ENCODE data around the gene LXN.
A peak's percentile ranks its signal among the peaks of the same experiment; 100 is the strongest.
"Not testable (repeated sequence)": the region's sequence is repeated elsewhere in the genome, so short reads cannot be mapped to it uniquely, and the experiment has no call there.

Gene LXN

GRCh38 chr3:158672215-158673176, at the start of gene LXN:
Gene LXN (minus strand): TSS chr3:158672648. CDS start chr3:158672478, 170 bp downstream.
- DNase-seq: no peak

DNA sequence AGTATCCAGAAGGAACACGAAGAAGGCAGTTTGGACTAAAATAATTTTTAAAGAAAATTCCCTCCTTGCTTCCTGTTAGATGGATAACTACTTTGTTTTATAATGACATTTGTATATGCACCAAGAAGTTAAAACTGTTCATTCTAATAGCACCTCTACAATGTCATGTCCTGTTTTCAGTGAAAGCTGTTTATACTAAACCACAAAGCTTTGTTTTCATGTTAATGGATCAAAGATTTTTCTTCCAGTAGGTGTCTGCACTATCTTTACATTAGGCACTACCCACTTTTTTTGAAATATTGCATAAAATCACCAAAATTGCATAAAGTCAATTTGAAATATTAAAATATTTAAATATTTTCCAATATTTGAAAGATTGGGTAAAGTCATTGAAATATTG, 49.7 kb upstream of the LXN start:
- DNase-seq: no peak

GRCh38 chr3:158718490-158719170, 46.2 kb upstream of the LXN start:
- DNase-seq: no peak

- DNase-seq: no peak
These were observed 45.1 kb upstream of the LXN start for GRCh38 chr3:158717576-158717975.

- DNase-seq: no peak
These were observed 40.6 kb upstream of the LXN start for GRCh38 chr3:158713094-158713499.

GRCh38 chr3:158712443-158712842, 40.0 kb upstream of the LXN start:
- no peak for DNase-seq

- DNase-seq: no peak
These were observed 39.4 kb upstream of the LXN start for GRCh38 chr3:158711886-158712285.

DNA sequence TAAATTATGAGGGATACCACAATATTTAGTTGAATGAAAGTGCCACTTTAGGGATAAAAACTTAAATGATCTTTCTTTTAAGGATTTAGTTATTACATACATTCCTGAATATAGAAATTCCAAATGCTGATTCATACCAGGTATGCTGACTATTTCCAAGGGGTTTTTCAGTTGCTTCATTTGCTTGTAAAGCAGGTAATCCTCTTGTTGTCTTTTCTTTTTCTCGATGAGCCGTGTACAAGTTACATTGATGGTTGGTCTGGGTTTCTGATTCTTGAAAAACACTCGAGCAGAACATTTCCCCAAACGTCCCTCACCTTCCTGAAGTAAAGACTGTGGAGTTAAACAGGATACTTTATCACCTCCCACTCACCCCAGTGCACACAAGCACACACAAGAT, 38.2 kb upstream of the LXN start:
- no peak for DNase-seq

- no peak for DNase-seq
These were observed 37.2 kb upstream of the LXN start for GRCh38 chr3:158709666-158710083.

DNA sequence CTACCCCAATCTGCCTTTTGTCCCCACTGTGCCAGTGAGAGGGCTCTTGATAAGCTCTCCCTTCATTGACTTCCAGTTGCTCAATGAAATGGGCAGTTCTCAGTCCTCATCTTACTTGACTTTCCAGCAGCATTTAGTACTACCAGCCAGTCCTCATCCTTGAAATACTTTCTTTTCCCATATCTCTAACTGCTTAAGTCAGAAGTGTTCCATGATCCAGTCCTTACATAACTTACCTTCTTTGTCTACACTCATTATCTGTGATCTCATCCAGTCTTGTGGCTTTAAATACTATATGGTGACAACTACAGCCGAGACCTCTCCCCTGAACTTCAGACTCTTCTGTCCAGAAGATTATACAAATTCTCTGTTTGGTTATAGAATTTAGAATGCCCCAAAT, 31.1 kb upstream of the LXN start:
- DNase-seq: no peak

DNA sequence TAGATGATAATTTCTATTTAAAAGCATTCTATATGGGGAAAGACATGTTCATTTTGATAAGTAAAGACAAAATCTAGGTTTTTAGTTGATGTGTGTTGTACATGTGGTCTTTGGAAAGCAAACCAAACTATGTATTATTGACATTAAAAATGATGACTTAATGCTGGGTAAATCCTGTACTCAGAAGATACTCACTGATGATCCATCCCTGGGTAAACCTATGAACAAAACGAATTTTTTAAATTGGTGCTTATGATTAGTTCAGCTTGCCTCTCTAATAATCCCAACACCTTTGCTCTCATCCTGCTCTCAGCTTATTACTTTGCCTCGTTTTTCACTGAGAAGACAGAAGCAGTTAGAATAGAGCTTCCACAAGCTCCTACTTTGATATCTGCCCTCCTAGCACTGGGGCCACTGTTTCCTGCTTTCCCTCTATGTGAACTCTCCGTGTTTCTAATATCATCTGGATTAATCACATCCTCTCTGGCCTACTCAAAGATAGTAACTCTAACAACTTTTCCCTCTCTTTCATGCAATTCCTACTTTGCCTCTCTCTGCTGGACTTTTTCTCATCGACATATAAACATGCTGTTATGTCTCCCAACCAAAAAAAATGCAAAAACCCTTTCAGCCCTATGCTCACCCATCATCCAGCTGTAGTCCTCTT, 30.5 kb upstream of the LXN start:
- no peak for DNase-seq

- DNase-seq: no peak
These were observed 29.1 kb upstream of the LXN start for GRCh38 chr3:158701420-158702065.

DNA sequence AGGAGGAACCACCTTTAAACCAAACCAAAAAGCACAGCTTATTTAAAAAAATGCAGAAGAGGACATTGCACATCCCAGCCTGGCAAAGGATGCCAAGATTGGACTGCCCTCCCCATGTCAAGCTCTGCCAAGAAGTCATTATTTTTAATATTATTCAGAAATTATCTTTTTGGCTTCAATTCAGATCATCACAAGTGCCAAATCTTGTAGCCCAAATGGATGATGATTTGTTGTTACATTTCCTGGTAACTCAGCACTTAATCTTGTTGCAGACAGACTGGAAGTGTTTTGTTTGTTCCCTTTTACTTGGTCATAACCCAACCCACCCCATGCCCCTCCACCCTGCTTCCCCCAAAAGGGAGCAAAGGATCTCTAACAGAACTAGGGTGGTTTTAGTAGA, 28.1 kb upstream of the LXN start:
- DNase-seq: no peak

DNA sequence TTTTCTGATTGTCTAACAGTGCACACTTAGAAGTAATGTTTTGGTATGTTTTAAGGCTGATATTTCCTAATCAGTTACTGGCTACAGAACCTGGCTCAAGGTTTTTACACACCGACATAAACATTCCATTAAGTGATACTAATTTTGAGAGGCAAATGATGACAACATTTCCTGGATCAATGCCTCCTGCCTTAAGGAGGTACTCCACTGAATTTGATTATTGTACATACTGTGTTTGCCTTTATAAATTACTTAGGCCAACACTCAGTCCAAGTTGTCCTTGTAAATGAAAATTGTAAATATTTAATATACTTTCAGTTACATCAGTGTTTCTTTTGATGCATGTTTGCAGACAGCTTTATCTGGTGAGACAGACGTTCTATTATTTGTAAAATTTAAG, 24.2 kb upstream of the LXN start:
- DNase-seq: peak; percentile 0

- DNase-seq: not testable (repeated sequence)
These were observed 21.5 kb upstream of the LXN start for GRCh38 chr3:158693866-158694456.

GRCh38 chr3:158685159-158685558, 12.7 kb upstream of the LXN start:
- no peak for DNase-seq

DNA sequence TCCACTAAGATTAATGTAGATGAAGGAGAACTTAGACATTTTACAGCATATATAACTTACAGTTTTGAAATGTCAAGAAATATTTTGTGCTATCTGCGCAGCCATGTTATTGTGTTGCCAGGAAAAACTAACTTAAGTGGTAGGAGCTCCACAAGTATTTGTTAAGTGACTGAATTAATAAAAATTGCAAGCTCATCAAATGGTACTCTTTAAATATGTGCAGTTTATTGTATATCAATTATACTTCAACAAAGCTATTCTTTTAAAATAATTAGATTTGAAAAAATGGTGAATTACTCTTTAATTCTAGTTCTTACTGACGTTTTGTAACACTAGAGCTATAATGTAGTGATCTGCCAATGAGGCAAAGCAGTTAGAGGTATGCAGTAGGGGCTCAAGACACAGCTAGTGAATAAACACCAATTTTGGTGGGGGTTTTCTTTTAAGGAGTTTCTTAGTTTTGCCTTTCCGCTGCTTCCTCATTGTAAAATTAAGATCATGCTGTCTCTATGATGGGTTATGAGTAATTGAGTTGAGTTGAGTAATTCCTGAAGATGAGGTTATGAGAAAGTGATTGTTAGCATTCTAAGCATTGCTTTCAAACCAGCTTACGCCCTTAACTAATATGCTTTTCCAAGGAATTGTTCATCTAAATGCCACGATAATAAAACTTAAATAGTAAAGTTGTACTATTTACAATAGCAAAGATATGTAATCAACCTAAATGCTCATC, 10.9 kb upstream of the LXN start:
- DNase-seq: no peak

GRCh38 chr3:158680861-158681260, 8.4 kb upstream of the LXN start:
- no peak for DNase-seq

- DNase-seq: no peak
These were observed 7.1 kb upstream of the LXN start for GRCh38 chr3:158679547-158680000.

GRCh38 chr3:158678687-158679086, 6.2 kb upstream of the LXN start:
- no peak for DNase-seq

- no peak for DNase-seq
These were observed 630 bp downstream of the LXN start for GRCh38 chr3:158671821-158672214.

DNA sequence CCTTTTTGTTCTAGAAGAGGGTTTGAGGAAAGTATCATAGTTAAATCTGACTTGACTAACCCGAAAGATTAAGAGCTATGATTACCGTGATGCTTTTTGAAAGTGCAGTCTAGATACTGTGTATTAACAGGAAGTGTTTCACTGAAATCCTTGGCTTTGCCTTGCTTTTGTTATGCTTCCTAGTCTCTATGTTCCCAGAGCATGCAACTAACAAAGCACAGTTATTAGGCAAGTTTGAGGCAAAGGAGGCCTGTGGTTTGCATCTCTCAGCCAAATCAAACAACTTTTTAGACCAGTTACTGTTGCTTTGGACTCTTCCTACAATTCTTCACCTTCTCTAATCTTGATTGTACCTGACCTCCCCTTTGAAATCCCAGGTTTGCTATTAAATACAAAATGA, 3.9 kb downstream of the LXN start:
- no peak for DNase-seq

All from NCI-H2029 (cell line).